Upper lobe of left lung (tissue), 4 donors: ENCODE measurements around the gene KDM4B.

Experiments
- EP300 ChIP-seq, 4 donors: sonication (generic); formaldehyde crosslinking; IDR thresholded peaks; one replicate each; pipeline ENCODE4 v1.5.1; 2017; ENCODE audit warnings: antibody characterized with exemption in 4 of 4, control low read depth in 2 of 4
- POLR2A ChIP-seq, 4 donors: fragments of 450-650 bp; IDR thresholded peaks; one replicate each; pipeline ENCODE4 v1.5.1; 2016 to 2017; ENCODE audit warnings: antibody characterized with exemption in 4 of 4, mild to moderate bottlenecking in 2 of 4
- POLR2AphosphoS5 ChIP-seq, 2 donors: sonication (generic); formaldehyde crosslinking; IDR thresholded peaks; one replicate each; pipeline ENCODE4 v1.5.1; 2017; ENCODE audit warnings: antibody characterized with exemption in 2 of 2
- TF ChIP-seq, protein P1 (sequence below), 6 experiments: fragments of 450-650 bp in 4 of 6; fragments of 200-600 bp in 2 of 6; sonication (generic) in 2 of 6; IDR thresholded peaks; one replicate each; pipeline ENCODE4 v1.5.1; 2016 to 2019; ENCODE audit warnings: antibody characterized with exemption in 6 of 6

DNA sequence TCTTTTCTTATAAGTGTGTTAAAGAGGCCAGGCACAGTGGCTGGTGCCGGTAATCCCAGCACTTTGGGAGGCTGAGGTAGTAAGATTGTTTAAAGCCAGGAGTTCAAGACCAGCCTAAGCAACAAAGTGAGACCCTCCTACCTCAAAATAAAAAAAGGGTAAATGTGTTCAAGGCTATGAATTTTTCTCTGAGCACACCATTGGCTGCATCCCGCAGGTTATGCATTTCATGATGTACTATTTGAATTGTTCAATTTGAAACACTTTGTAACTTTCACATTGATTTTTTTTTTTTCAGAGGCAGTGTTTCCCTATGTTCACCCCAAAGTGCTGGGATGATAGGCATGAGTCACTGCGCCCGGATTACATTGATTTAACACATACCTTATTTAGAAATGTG lies 233.6 kb downstream of the KDM4B start:
- TF ChIP-seq, protein P1, sequence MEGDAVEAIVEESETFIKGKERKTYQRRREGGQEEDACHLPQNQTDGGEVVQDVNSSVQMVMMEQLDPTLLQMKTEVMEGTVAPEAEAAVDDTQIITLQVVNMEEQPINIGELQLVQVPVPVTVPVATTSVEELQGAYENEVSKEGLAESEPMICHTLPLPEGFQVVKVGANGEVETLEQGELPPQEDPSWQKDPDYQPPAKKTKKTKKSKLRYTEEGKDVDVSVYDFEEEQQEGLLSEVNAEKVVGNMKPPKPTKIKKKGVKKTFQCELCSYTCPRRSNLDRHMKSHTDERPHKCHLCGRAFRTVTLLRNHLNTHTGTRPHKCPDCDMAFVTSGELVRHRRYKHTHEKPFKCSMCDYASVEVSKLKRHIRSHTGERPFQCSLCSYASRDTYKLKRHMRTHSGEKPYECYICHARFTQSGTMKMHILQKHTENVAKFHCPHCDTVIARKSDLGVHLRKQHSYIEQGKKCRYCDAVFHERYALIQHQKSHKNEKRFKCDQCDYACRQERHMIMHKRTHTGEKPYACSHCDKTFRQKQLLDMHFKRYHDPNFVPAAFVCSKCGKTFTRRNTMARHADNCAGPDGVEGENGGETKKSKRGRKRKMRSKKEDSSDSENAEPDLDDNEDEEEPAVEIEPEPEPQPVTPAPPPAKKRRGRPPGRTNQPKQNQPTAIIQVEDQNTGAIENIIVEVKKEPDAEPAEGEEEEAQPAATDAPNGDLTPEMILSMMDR (IDR thresholded peaks at IDR 0.05), result no peak
- TF ChIP-seq POLR2A (IDR thresholded peaks at IDR 0.05), result no peak
- no peak for TF ChIP-seq EP300 (IDR thresholded peaks at IDR 0.05)
- TF ChIP-seq POLR2AphosphoS5 (IDR thresholded peaks at IDR 0.05), result no peak
